Astrocyte of the spinal cord (primary cell): ENCODE data around the gene TMEM51.

Experiments
- DNase-seq: peaks from one replicate; pipeline ENCODE4 v3.0.0; 2011; ENCODE audit warnings: low read depth, low spot score
- H3K4me3 ChIP-seq: 2 replicates; pipeline ENCODE4 v1.5.1; 2011; ENCODE audit warnings: low read depth, mild to moderate bottlenecking, low read length, moderate library complexity
- in situ Hi-C: cut with HindIII; loops from 2 replicates; pipeline ENCODE4 v1.10.0; 2017; ENCODE audit warnings: low sequenced_read_pairs
- TF ChIP-seq, protein P1 (sequence below): IDR thresholded peaks from 2 replicates; pipeline ENCODE4 v1.5.1; 2012; ENCODE audit warnings: low read depth, mild to moderate bottlenecking, low read length, inconsistent platforms

The TMEM51 gene

DNA sequence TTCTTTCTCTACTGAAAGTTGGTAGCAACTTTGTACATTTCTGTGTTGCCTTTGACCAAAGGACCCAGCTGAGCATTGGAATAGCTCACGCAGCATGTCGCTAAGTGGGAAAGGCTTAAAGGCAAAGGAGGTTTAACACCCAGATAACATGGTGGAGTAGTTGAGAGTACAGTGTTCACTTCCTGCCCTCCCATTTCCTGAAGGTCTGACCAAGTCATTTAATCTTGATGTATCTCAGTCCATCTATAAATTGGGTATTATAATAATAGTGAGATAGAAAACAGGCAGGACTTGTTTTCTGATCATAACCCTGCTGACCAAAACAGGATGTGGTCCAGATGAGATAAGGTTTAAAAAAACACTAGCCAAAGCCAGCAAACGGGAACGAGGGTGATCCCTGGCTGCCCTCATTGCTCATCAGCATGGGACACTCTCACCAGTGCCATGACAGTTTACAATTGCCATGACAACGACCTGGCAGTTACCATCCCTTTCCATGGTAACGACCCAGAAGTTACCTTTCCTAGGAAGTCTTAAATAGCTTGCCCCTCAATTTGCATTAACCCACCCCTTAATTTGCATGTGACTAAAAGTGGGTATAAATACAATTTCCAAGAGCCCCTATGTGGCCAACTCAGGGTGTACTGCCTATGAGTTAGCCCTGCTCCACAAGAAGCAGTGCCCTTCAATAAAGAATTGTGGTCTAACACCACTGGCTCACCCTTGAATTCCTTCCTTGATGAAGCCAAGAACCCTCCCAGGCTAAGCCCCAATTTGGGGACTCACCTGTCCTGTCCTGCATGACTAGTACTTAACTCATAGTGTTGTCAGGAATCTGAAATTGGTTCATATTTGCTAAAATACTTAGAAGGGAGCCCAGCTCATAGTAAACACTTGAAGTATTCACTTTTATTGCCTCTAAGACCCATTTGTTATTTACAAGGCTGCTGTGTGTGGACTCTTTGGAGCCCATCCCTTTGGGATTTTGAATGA, 65.0 kb downstream of the TMEM51 start:
- H3K4me3 ChIP-seq: no peak overlapping the region
- no peak for DNase-seq
- in situ Hi-C loops: no loop called here
- TF ChIP-seq, protein P1, sequence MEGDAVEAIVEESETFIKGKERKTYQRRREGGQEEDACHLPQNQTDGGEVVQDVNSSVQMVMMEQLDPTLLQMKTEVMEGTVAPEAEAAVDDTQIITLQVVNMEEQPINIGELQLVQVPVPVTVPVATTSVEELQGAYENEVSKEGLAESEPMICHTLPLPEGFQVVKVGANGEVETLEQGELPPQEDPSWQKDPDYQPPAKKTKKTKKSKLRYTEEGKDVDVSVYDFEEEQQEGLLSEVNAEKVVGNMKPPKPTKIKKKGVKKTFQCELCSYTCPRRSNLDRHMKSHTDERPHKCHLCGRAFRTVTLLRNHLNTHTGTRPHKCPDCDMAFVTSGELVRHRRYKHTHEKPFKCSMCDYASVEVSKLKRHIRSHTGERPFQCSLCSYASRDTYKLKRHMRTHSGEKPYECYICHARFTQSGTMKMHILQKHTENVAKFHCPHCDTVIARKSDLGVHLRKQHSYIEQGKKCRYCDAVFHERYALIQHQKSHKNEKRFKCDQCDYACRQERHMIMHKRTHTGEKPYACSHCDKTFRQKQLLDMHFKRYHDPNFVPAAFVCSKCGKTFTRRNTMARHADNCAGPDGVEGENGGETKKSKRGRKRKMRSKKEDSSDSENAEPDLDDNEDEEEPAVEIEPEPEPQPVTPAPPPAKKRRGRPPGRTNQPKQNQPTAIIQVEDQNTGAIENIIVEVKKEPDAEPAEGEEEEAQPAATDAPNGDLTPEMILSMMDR: no peak

DNA sequence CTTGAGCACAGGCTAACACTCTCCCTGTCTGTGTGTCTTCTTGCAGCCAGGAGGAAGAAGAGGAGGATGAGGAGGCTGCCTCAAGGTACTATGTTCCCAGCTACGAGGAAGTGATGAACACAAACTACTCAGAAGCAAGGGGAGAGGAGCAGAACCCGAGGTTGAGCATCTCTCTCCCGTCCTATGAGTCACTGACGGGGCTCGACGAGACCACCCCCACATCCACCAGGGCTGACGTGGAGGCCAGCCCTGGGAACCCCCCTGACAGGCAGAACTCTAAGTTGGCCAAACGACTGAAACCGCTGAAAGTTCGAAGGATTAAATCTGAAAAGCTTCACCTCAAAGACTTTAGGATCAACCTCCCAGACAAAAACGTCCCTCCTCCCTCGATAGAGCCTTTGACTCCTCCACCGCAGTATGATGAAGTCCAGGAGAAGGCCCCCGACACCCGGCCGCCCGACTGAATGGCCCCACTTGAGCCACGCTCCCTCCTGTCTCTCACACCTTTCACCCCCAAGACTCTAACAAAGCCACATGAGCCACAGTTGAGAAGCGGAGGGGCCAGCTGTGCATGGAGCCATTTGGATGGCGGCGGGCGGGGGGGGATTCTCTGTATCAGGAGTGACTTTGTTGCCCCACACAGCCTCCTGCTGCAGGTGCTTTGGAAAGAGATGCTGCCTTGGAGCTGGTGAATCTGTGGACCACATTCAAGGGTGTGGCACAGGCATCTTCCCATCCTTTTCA, 65.9 kb downstream of the TMEM51 start:
- DNase-seq: no peak
- in situ Hi-C loops: no loop called here
- no peak overlapping the region for H3K4me3 ChIP-seq
- TF ChIP-seq, protein P1: no peak

DNA sequence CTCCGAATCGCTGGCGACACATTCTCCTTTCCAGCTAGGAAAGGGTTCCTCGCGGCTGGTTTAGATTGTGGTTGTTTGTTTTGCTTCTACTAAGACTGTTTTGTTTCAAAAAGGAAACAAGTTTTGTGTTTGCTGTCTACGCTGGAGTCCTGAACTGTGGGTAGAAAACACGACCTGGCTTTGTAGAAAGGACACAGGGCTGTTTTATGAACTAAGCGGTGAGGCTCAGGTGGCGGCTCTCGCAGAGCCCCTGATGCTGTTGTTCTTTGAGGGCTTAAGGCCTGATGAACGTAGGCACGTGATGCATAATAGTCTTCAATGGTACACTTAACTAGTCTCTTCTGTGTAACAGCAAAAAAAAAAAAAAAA, 66.5 kb downstream of the TMEM51 start:
- H3K4me3 ChIP-seq: no peak overlapping the region
- in situ Hi-C loops: no loop called here
- no peak for DNase-seq
- TF ChIP-seq, protein P1: no peak

DNA sequence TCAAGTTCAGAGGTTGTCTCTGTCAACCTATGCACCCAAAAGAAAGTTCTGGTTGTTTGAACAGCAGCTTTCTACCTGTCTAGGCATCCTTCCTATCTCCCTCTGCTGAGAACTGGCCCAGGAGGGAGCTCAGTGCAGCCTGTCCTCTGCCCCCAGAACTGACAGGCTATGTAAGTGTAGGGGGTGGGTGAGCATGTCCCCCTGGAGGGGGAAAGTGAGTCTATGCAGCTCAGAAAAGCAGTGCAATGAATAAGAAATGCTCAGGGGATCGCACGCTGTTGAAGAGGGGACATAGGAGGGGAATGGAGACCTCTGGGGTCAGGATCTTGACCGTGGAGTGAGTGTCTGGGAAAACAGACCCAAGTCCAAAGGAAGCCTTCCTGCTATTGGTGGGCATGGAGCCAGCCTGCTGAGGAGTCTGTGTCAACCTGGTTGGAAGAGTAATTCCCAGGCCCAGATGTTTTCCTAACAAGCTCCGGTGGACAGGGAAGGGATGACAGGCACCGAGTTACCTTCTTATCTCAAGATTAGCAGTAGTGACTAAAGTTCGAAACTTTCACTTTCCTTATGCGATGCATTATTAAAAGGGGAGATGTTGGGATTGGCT, 67.4 kb downstream of the TMEM51 start:
- no peak for DNase-seq
- TF ChIP-seq, protein P1: no peak
- no peak overlapping the region for H3K4me3 ChIP-seq
- in situ Hi-C loops: no loop called here

DNA sequence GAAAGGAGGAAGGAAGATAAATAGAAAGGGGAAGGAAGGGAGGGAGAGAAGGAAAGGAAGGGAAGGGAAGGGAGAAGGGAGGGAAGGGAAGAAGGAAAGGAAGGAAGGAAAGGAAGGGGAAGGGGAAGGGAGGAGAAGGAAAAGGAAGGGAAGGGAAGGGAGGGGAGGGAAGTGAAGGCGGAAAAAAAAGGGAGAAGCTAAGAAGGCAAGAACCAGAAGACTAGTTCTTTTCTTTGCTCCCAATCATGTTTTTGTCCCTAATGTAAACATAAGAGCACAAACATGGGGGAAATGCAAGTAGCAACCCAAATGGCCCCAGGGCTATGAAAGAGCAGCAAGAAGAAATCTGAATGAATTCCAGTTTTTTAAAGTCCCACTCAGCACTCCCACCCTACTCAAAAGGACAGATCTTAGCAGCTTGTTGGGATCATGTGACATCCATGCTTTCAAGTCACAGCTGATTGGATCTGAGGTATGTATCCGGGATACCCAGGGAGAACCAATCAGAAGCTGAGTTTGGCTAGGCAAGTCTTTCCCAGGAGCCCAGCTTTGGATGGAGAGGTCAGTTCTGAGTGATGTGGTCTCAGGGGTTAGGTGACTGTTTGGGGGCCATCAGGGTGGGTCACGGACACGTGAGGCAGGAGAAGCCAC, 69.2 kb downstream of the TMEM51 start:
- TF ChIP-seq, protein P1: no peak

More for the DNA sequence above, 69.2 kb downstream of the TMEM51 start:
- H3K4me3 ChIP-seq: no peak overlapping the region
- in situ Hi-C loops: no loop called here
- DNase-seq: no peak
